Fibroblast of skin of left quadriceps (primary cell): ENCODE measurements around the gene UACA.
A peak's percentile ranks its signal among the peaks of the same experiment; 100 is the strongest.

Experiments
- DNase-seq, 2 experiments: peaks; one replicate each; pipeline ENCODE4 v3.0.0-alpha.2; 2013; ENCODE audit warnings: low read depth in 2 of 2

UACA gene

GRCh38 chr15:70788114-70789049 lies 25.0 kb upstream of the UACA start:
- peak in 1 of 2 experiments; percentile 54 for DNase-seq

- DNase-seq = no peak
Measured at GRCh38 chr15:70786996-70787395, 23.6 kb upstream of the UACA start.

DNA sequence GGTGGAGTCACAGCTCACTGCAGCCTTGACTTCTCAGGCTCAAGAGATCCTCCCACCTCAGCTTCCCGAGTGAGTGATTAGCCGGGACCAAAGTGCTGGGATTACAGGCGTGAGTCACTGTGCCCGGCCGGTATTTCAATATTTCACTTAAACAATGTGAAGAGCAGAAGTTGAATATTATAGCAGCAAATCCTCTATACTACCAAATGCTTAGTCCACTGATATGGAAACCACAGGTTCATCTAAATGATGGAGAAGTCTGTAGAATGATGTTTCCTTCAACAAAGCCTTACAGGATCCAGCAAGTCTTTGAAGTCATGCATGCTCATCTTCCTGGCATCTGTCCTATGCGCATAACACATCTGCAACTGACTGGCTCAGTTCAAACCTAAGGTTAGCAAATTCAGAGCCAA lies 20.3 kb upstream of the UACA start:
- no peak for DNase-seq

DNA sequence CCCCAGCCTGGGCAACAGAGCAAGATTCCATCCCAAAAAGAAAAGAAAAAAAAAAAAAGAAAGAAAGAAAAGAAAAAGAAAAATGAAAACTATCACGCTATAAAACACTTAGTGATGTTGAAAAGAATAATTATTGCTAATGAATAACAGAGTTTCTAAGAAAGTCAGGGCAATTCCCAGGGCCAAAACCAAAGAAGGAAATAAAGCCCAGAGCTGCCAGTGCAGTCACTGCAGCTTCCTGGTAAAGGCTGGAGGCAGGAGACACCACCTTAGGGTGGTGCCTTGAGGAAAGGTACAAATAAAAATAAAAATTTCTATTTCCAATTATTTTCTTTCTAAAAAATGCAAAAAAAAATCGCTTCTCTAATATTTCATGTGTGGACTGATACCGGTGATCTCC lies 19.7 kb upstream of the UACA start:
- no peak for DNase-seq

DNA sequence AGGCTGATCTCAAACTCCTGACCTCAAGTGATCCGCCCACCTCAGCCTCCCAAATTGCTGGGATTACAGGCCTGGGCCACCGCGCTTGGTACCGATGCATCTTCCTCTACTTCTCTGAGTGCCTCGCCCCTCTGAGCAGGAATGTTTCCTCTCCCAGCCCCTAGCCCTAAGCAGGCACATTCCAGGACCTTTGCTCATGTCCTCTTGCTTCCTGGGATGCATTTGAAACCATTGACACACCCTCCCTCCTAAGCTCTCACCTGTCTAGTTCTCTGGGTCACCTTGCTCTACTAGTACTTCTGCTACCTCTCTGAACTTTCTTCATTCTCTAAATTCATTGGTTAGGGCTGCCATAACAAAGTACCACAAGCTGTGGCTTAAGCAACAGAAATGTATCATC lies 17.9 kb upstream of the UACA start:
- no peak for DNase-seq

GRCh38 chr15:70778258-70779076 lies 15.1 kb upstream of the UACA start:
- DNase-seq = peak in 1 of 2 experiments; percentile 54

DNA sequence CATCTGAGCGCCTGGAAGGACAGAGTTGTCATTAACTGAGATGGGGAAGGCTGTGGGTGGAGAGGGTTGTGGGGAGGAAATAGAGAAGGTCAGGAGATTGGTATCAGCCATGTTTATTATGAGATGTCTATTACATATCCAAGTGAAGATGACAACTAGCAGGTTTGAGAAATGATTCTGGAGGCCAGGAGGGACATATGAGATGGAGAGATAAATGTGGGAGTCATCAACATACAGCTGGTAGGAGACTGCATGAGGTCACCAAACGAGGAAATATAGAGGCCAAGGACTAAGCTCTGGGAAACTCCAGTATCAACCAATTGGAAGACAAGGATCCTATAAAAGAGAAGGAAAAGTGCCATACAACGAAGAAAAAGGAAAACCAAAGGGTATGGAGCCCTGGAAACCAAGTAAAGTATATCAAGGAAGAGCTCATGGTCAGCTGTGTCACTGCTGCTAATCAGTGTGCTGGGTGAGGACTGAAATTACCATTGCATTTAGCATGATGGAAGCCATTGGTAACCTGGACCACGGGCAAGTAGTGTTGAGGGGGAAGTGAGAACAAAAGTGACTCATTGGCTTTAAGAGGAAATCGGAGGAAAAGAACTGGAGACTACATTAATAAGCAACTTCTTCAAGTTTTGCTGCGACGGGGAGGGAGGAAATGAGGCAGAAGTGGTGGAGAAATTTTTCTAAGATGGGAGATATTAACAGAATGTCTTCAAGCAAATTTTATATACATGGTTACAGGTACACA lies 14.0 kb upstream of the UACA start:
- DNase-seq = no peak

- peak; percentile 75 to 78 for DNase-seq
Measured at GRCh38 chr15:70775160-70775559, 11.8 kb upstream of the UACA start.

- no peak for DNase-seq
Measured at GRCh38 chr15:70772402-70772801, 9.0 kb upstream of the UACA start.

GRCh38 chr15:70770863-70771262 lies 7.5 kb upstream of the UACA start:
- no peak for DNase-seq

DNA sequence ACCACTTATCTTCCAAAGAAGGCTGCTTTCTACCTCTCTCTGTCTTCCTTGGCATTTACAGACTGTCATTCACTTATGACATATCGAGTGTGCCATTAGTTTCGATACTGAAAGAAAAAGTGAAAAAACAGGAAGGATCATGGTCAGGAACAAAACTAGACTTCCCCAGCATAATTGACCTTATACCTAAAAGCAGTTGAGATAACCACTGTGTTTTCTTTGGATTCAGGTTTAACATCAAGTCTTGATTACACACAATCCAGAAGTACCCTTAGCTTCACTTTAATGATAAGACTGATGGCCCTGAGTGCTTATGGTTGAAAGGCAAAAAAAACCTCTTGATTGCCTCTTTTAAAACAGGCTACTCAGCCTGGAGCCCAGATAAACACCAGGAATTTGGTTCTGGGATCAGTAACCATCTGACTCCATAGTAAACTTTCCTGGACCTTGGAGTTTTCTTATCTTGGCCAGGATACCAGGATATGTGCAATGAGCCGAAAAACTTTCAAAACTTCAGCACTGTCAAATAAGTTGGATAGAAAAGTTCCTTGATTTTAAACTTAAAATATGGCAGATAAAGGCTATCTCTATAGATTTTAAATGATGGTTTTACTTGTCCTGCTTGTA lies 5.0 kb upstream of the UACA start:
- no peak for DNase-seq

DNA sequence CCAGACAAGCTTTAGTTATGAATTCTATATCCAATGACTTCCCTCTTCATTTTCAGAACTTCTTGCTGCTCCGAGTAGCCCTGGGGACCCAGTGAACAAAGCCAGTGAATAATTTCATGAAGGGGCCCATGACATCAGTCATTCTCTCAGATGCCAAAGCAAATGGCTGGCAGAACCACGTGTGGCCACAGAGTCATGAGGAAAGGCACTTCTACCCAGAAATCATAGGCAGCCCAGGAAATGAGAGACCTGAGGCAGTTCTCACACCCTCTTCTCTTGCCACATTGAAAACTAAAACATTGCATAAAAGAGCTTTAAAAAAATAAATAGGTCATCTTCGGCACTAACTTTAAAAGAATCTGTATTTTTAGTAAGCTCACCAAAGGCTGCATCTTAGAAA lies 4.3 kb upstream of the UACA start:
- DNase-seq = no peak

DNA sequence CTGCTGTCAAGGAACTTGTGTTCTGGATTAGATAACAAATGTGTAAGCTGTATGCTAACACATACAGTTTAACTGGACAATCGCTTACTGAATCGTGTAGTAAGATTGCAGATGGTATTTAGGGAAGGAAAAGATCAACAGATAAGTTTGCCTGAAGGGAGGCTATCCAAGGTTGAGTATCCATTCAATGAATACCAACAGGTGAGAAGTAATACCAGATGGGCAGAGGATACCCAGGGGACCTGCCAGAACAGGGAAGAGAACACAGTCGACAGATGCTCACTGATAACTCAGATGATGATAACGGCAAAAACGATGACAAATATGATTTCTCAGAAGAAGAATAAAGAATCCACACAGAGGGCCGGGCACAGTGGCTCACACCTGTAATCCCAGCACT lies 3.2 kb upstream of the UACA start:
- no peak for DNase-seq

DNA sequence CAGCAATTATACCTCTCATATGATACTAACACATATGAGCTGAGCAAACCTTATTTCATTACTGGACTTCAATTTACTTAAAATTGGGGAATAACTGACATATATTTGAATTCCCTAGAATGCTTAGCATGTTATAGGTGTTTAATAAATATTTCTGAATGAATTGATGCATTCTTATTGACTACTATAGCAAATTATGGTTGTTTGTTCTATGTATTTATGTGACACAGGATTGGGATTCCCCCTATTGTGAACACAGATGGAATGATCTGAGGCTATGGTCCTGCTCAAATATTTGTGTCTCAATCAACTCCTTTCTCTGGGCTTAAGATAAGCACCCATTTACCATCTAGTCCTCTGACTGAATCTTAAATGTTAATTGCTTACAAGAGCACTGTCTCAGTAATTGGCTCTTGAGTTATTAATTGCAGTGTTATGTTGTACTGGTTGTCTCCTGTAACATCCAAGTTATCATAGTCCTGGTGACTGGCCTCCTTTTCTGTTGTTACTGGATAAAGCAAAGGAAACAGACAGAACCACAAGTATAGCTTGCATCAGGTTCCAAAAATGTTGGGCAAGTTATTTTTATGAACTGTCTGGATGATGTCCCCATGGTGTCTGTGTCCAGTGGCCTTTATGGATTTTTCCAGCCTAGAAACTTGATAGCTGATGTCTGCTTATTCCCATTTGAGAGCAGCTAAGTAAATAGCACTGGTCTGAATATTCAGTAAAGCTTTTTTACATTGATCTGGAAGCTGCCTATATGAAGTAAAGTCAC lies 2.3 kb upstream of the UACA start:
- DNase-seq = no peak

- DNase-seq = no peak
Measured at GRCh38 chr15:70763950-70764730, 782 bp upstream of the UACA start.

DNA sequence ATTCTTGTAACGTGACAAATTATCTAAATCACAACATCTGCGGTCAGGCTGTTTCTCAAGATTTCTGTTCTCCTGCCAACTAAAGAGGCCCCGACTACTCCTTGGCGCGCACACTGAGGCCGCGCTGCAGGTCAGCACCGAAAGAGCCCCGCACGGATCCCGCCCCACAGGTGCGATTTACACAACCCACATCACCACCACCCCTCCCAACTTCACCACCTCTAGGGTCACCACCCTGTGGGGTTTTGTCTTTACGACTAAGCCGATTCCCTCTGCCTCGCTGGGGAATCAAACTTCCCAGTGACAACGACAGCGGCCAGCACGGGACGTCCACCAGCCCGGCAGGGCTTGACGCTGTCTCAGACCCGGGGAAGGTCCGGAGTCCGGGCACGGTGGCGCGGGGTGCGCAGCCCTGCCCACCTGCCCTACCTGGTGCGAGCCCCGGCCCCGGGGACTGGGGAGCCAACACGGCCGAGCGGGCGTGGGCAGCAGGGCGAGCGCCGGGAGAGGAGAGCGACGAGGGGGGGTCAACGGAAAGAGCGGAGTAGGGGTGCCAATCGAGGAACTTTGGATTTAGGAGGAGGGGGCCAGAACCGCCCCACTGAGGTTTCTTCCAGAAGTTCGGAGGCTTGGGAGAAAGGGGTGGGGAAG lies 764 bp downstream of the UACA start:
- peak in 1 of 2 experiments; percentile 51 for DNase-seq

GRCh38 chr15:70761931-70762468 lies 1.4 kb downstream of the UACA start:
- DNase-seq = no peak

DNA sequence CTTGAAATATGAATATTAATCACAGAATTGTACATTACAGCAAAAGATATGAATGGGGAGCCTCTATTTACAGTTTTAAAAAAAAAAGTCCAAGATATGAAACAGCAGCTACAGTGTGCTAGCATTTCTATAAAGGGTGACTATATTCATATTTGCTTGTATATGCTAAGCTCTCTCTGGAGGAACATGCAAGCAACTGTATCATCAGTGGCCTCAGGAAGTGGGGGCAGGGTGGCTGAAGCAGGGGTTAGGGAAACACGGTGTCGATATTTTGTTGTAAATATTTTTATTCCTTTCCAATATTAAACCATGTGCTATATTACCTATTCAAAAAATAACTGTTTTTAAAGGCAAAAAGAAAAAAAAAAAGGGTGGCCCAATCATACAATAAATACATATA lies 2.3 kb downstream of the UACA start:
- no peak for DNase-seq

GRCh38 chr15:70758790-70759462 lies 4.4 kb downstream of the UACA start:
- no peak for DNase-seq
